A375 (cell line): Measurements from ENCODE around the gene GRPEL1. TPM values are rescaled to one million over a fixed set of nuclear protein-coding genes. Genes with fewer than 3 reads are reported as not detected.

Experiments
- total RNA-seq: library from RNA; depleted of rRNA; stranded (reverse); fragments of >200 nt; shearing (Covaris generic); gene quantifications from 2 replicates; pipeline ENCODE4 v1.2.3, GENCODE V29; 2014; rRNA removed

The GRPEL1 gene
- 136 and 147 TPM in 2 replicates for total RNA-seq

GRCh38 chr4:7067452-7068278, at the start of gene GRPEL1:
Gene GRPEL1 (minus strand): TSS chr4:7068064. CDS start chr4:7068032, 32 bp downstream.

DNA sequence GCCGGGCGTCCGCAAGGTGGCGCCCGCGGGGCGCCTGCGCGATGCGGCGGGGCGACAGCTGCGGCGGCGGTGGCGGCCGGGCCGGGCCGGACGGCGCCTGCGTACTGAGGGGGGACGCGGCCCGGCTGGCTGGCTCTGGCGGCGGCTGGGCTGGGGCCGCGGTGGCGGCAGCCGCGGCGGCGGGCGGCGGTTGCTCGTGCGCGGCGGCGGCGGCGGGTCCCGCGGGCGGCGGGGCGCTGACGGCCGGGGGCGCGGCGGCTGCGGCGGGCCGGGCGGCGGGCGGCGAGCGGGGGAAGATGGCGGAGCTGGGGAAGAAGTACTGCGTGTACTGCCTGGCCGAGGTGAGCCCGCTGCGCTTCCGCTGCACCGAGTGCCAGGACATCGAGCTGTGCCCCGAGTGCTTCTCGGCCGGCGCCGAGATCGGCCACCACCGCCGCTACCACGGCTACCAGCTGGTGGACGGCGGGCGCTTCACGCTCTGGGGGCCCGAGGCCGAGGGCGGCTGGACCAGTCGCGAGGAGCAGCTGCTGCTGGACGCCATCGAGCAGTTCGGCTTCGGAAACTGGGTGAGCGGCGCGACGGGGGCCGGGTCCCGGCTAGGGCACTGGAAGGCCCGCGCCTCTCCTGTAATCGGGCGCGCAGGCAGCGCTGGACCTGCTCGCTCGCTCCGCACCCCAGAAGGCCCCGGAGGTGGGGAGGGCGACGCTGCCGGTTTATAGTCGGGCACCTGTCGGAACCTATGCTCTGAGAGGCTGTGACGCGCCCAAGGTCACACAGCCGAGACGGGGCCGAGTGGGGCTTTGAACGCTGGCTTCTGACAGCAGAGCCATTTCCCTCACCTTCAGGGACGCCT, 24.4 kb downstream of the GRPEL1 start, which contains the start of gene TADA2B:
Gene TADA2B, plus strand, starts transcription at position 89 of the 853 bp plus-strand sequence. Its CDS starts 208 bp downstream, at position 297.

Other genes with a start within 250 kb of the GRPEL1 start
- gene TBC1D14, start 158.2 kb downstream of the GRPEL1 start, total RNA-seq: 39.8 and 42.0 TPM in 2 replicates
- 10.9 and 16.6 TPM in 2 replicates for gene TADA2B, start 24.7 kb downstream of the GRPEL1 start, total RNA-seq
- gene SORCS2, start 124.5 kb upstream of the GRPEL1 start, total RNA-seq: 0.49 and 0.77 TPM in 2 replicates